ENCODE data around the gene LRBA. TPM values are rescaled to one million over a fixed set of nuclear protein-coding genes. Genes with fewer than 3 reads are reported as not detected.

The LRBA gene
- total RNA-seq, 4 donors from 2014 or later, result 8.5 to 18.0 (median 11.9) TPM

DNA sequence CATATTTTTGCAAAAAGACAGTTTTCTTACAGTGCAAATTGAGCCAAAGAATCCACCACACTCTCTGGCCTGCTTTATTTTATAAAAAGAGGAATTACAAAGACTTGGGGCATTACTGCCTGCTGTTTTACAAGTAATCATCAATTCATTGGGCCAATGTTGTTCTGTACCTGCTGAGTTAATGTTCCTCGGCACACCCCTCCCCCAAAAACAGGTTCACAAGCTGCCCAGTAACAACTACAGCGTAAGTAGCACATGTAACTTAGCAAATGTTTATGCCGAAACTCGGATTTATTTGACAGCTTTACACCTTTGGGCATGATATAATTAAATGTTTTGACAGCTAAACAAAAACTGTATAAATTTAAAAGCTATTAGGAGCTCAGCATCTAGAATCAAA, 647.8 kb downstream of the LRBA start:
- ATAC-seq, result no peak
- intact Hi-C loops (cut with DNase I; ENCODE audit: low total_unique reads) (no loop called here), in situ Hi-C loops (cut with MboI; ENCODE audit: low sequenced_read_pairs in 4 of 4) (no loop called here)
- H3K27ac ChIP-seq, result no peak overlapping the region
- no peaks in the 10 kb centered on the region for H3K9me3 ChIP-seq
- TF ChIP-seq POLR2A (IDR thresholded peaks at IDR 0.05), result no peak
- no peaks in the 10 kb centered on the region for H3K4me1 ChIP-seq
- no peak overlapping the region for H3K4me3 ChIP-seq
- DNase-seq, result no peak
- no peaks in the 10 kb centered on the region for H3K27me3 ChIP-seq
- H3K36me3 ChIP-seq, result no peaks in the 10 kb centered on the region

DNA sequence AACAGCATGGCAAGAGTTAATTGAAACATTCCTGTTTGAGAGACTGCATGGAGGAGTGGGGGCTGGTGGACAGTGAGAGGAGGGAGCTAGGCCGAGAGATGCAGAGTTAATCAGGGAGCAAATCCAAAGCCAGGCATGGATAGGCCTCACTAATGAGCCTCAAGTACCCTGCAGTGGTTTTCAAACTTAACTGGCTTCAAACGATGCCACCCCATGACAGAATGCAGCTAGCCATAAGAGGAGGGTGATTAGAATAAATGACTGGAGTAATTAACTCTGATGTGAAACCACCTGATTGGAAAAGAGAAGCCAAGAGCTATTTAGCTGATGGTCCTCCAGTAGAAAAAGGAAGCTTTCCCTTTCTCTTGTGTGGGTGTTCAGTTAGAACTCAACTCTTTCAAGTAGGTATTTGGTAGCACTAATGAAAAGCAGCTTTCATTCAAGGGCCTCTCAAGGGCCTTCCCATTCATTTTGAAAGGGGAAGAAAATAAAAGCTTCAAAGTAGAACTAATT, 648.5 kb downstream of the LRBA start:
- ATAC-seq (no peak), DNase-seq (no peak)
- TF ChIP-seq, protein P1, sequence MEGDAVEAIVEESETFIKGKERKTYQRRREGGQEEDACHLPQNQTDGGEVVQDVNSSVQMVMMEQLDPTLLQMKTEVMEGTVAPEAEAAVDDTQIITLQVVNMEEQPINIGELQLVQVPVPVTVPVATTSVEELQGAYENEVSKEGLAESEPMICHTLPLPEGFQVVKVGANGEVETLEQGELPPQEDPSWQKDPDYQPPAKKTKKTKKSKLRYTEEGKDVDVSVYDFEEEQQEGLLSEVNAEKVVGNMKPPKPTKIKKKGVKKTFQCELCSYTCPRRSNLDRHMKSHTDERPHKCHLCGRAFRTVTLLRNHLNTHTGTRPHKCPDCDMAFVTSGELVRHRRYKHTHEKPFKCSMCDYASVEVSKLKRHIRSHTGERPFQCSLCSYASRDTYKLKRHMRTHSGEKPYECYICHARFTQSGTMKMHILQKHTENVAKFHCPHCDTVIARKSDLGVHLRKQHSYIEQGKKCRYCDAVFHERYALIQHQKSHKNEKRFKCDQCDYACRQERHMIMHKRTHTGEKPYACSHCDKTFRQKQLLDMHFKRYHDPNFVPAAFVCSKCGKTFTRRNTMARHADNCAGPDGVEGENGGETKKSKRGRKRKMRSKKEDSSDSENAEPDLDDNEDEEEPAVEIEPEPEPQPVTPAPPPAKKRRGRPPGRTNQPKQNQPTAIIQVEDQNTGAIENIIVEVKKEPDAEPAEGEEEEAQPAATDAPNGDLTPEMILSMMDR (IDR thresholded peaks at IDR 0.05 in 4 of 5, conservative IDR thresholded peaks at IDR 0.05 in 1 of 5), result no peak
- no peak for TF ChIP-seq POLR2A (IDR thresholded peaks at IDR 0.05)
- Histone ChIP-seq H3K4me3 (no peak overlapping the region), H3K27me3 (no peaks in the 10 kb centered on the region), H3K27ac (no peak overlapping the region), H3K9me3 (no peaks in the 10 kb centered on the region), H3K4me1 (no peaks in the 10 kb centered on the region), H3K36me3 (no peaks in the 10 kb centered on the region)
- in situ Hi-C loops (cut with MboI; ENCODE audit: low sequenced_read_pairs in 4 of 4) (no loop called here), intact Hi-C loops (cut with DNase I; ENCODE audit: low total_unique reads) (no loop called here)

GRCh38 chr4:150363721-150364688, 651.1 kb downstream of the LRBA start:
- H3K9me3 ChIP-seq, result no peaks in the 10 kb centered on the region
- intact Hi-C loops (cut with DNase I; ENCODE audit: low total_unique reads), result no loop called here
- H3K36me3 ChIP-seq, result no peaks in the 10 kb centered on the region
- no peaks in the 10 kb centered on the region for H3K4me1 ChIP-seq
- no peak for DNase-seq
- H3K27me3 ChIP-seq, result no peaks in the 10 kb centered on the region
- ATAC-seq, result no peak
- no peak overlapping the region for H3K27ac ChIP-seq
- no peak overlapping the region for H3K4me3 ChIP-seq
- in situ Hi-C loops (cut with MboI; ENCODE audit: low sequenced_read_pairs in 4 of 4), result no loop called here
- TF ChIP-seq, protein P1 (IDR thresholded peaks at IDR 0.05 in 4 of 5, conservative IDR thresholded peaks at IDR 0.05 in 1 of 5), result no peak
- no peak for TF ChIP-seq POLR2A (IDR thresholded peaks at IDR 0.05)

- no peaks in the 10 kb centered on the region for H3K4me1 ChIP-seq
- ATAC-seq (no peak), DNase-seq (no peak)
- H3K36me3 ChIP-seq, result no peaks in the 10 kb centered on the region
- in situ Hi-C loops (cut with MboI; ENCODE audit: low sequenced_read_pairs in 4 of 4) (no loop called here), intact Hi-C loops (cut with DNase I; ENCODE audit: low total_unique reads) (no loop called here)
- H3K4me3 ChIP-seq, result no peak overlapping the region
- no peak overlapping the region for H3K27ac ChIP-seq
- H3K9me3 ChIP-seq, result no peaks in the 10 kb centered on the region
- TF ChIP-seq, protein P1 (IDR thresholded peaks at IDR 0.05 in 4 of 5, conservative IDR thresholded peaks at IDR 0.05 in 1 of 5), result no peak
- no peak for TF ChIP-seq POLR2A (IDR thresholded peaks at IDR 0.05)
- no peaks in the 10 kb centered on the region for H3K27me3 ChIP-seq
Observed at GRCh38 chr4:150358691-150359090, 656.4 kb downstream of the LRBA start.

GRCh38 chr4:150357829-150358228, 657.3 kb downstream of the LRBA start:
- Histone ChIP-seq H3K9me3 (no peaks in the 10 kb centered on the region), H3K4me3 (no peak overlapping the region), H3K4me1 (no peaks in the 10 kb centered on the region), H3K27me3 (no peaks in the 10 kb centered on the region), H3K27ac (no peak overlapping the region), H3K36me3 (no peaks in the 10 kb centered on the region)
- DNase-seq (no peak), ATAC-seq (no peak)
- in situ Hi-C loops (cut with MboI; ENCODE audit: low sequenced_read_pairs in 4 of 4), result no loop called here
- no peak for TF ChIP-seq POLR2A (IDR thresholded peaks at IDR 0.05)
- TF ChIP-seq, protein P1 (IDR thresholded peaks at IDR 0.05 in 4 of 5, conservative IDR thresholded peaks at IDR 0.05 in 1 of 5), result no peak
- intact Hi-C loops (cut with DNase I; ENCODE audit: low total_unique reads), result no loop called here

Data from gastrocnemius medialis (tissue), 4 donors.